AG04449 (cell line): ENCODE data around the gene HOXA10.

Experiments
- CTCF ChIA-PET: fragments of 350-600 bp; formaldehyde crosslinking; extraction: SDS; loops from one replicate; lab custom pipeline; 2021; ENCODE audit warnings: antibody characterized with exemption; lab: Yijun Ruan, JAX
- POLR2A ChIA-PET: fragments of 400-600, 350-600 bp; formaldehyde crosslinking; extraction: SDS; loops from one replicate; lab custom pipeline; 2020; ENCODE audit warnings: antibody characterized with exemption, inconsistent platforms; lab: Yijun Ruan, JAX
- DNase-seq: peaks from one replicate; pipeline ENCODE4 v3.0.0-alpha.2; 2010; ENCODE audit warnings: low read depth, low spot score
- H3K4me3 ChIP-seq: 2 replicates; pipeline ENCODE4 v1.5.1; 2011; ENCODE audit warnings: low read depth, mild to moderate bottlenecking, control low read depth, low read length
- TF ChIP-seq, protein P1 (sequence below): IDR thresholded peaks from one replicate; pipeline ENCODE4 v1.5.1; 2011; ENCODE audit warnings: mild to moderate bottlenecking, moderate library complexity, low read length, control low read depth, inconsistent platforms; ENCODE audit not compliant: insufficient read depth; ENCODE audit errors: missing control alignments

The HOXA10 gene

DNA sequence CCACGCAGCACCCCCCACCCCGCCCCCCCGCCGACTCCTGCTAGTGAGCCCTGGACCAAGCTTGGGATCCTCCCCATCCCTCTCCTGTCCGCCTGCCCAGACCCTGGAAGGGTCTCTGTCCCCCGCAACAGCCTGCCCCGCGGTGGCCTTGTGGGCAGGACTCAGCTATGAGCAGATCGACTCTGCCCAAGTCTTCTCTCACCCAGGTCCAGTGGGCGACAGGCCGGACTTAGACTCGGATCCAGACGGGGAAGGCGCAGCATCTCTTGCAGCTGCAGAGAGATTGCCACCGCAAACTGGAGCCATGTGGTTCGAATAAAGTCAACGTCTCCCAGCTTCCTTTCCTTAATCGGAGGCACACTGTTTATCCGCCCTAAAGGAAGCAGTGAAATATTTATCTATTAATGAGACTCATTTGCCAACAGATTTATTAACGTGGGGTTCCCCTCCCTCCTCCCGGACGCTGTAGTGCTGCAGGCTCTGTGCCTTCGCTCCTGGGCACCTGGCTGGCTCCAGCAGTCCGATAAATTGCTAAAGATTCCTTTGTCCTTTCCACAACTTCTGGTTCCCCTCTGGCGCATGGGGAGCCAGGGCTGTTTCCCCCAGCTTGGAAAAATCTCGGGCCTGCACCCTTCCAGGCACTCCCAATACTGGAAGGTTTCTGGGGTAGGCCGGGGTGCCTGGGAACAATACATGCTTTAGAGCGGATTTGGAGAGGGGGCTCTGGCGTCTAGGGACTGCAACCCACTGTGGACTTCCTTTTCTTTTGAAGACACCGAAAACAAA lies 17.0 kb downstream of the HOXA10 start:
- TF ChIP-seq, protein P1, sequence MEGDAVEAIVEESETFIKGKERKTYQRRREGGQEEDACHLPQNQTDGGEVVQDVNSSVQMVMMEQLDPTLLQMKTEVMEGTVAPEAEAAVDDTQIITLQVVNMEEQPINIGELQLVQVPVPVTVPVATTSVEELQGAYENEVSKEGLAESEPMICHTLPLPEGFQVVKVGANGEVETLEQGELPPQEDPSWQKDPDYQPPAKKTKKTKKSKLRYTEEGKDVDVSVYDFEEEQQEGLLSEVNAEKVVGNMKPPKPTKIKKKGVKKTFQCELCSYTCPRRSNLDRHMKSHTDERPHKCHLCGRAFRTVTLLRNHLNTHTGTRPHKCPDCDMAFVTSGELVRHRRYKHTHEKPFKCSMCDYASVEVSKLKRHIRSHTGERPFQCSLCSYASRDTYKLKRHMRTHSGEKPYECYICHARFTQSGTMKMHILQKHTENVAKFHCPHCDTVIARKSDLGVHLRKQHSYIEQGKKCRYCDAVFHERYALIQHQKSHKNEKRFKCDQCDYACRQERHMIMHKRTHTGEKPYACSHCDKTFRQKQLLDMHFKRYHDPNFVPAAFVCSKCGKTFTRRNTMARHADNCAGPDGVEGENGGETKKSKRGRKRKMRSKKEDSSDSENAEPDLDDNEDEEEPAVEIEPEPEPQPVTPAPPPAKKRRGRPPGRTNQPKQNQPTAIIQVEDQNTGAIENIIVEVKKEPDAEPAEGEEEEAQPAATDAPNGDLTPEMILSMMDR, result no peak
- ChIA-PET POLR2A (interaction anchor here (0.8 to 1.4 kb wide), 3 partner anchors 8 to 470 kb away, joined by 3 read pairs; partner anchors contain the start of gene HOXA9), CTCF (interaction anchor here (0.6 to 4.9 kb wide), 16 partner anchors 8 to 1290 kb away, joined by 3 to 42 read pairs (median 4); partner anchors contain the start of genes HOXA5, HOXA6 and HOXA9)
- no peak for DNase-seq
- peak overlapping the region; percentile 64 for H3K4me3 ChIP-seq

DNA sequence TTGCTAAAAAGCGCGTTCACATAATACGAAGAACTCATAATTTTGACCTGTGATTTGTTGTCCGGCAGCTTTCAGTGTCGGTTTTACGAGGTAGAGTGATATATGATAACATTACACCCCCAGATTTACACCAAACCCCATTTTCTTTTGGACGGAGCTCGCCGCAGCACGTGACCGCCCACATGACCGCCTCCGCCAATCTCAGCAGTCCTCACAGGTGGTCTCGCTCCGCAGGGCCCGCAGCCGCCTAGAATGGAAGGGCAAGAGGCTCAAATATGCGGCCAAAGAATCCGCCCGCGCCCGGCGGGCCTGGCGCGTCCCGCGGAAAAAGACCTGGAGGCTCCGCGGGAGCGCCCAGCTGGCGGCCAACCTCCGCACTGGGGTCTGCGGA lies 17.6 kb downstream of the HOXA10 start, which contains the start of gene HOXA7:
Gene HOXA7, minus strand, starts transcription at position 168 of the 391 bp plus-strand sequence. Its CDS starts 130 bp downstream, at position 38.
- TF ChIP-seq, protein P1, result no peak
- CTCF ChIA-PET, result interaction anchor here (0.8 to 4.9 kb wide), 14 partner anchors 7 to 791 kb away, joined by 3 to 42 read pairs (median 4); partner anchors contain the start of genes HOXA5, HOXA6 and HOXA9
- POLR2A ChIA-PET, result interaction anchor here (0.8 to 1.4 kb wide), 3 partner anchors 9 to 469 kb away, joined by 3 read pairs; partner anchors contain the start of gene HOXA9
- no peak for DNase-seq
- peak within 1 kb of the TSS; percentile 64 for H3K4me3 ChIP-seq

DNA sequence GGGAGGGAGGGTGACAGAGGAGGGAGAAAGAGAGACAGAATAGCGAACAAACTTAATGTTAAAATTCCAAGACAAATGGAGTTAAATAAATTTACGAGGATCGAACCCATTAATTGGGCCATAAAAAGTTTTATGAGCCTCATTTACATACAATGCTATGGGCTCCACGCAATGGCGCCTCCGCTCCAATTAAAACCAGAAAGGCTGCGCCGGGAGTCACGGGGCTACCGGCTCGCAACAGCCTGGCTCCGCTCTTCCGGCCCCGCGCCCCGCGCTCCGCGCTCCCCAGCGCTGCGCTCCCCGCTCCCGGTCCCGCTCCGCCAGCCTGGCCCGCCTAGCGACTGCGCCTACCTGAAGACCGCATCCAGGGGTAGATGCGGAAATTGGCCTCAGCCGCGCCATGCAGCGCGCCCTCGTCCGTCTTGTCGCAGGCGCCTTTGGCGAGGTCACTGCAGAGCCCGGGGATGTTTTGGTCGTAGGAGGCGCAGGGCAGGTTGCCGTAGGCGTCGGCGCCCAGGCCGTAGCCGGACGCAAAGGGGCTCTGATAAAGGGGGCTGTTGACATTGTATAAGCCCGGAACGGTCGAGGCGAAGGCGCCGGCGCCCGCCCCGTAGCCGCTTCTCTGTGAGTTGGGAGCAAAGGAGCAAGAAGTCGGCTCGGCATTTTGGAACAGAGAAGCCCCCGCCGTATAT lies 18.2 kb downstream of the HOXA10 start:
- TF ChIP-seq, protein P1, result no peak
- ChIA-PET CTCF (interaction anchor here (0.8 to 4.9 kb wide), 14 partner anchors 6 to 791 kb away, joined by 3 to 42 read pairs (median 4); partner anchors contain the start of genes HOXA5, HOXA6 and HOXA9), POLR2A (interaction anchor here (1.0 to 1.4 kb wide), 2 partner anchors 10 to 13 kb away, joined by 3 read pairs; partner anchors contain the start of gene HOXA9)
- H3K4me3 ChIP-seq, result peak overlapping the region; percentile 64
- DNase-seq, result no peak

DNA sequence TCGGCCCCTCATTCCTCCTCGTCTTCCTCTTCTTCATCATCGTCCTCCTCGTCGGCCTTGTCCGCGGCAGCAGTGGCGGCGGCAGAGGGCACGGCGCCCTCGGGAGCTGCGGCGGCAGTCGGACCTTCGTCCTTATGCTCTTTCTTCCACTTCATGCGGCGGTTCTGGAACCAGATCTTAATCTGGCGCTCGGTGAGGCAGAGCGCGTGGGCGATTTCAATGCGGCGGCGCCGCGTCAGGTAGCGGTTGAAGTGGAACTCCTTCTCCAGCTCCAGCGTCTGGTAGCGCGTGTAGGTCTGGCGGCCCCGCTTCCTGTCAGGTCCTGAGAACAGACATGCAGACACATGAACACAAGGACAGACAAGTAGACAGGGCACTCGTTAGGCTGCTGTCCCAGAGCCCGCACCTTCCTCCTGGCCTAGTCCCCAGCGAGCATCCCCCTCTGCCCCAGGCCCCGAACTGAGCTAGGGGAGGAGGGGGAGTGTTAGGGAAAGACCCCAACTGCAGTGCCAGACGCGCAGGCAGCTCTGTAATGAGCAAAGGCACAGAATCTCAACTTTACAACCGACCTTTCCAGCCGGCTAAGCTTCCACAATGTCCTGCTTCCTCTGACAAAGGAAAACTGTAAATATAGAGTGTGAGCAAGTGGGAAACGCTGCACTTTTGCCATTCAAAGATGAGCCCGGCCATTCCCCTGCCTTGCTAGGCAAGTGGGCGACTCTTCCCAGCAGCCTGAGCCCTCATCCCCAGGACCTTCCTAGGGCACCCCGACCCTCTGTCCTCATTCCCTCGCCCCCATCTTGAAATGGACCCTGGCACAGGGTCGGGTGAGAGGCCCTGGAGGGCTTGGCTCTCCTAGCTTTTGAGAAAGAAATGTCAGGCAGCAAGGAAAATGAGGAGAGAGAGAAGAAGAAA lies 19.0 kb downstream of the HOXA10 start:
- POLR2A ChIA-PET, result no interaction called here
- CTCF ChIA-PET, result interaction anchor here (0.8 to 4.9 kb wide), 3 partner anchors 13 to 785 kb away, joined by 3 to 38 read pairs (median 5); partner anchors contain the start of gene HOXA5
- DNase-seq, result no peak
- TF ChIP-seq, protein P1, result no peak
- H3K4me3 ChIP-seq, result peak overlapping the region; percentile 64

DNA sequence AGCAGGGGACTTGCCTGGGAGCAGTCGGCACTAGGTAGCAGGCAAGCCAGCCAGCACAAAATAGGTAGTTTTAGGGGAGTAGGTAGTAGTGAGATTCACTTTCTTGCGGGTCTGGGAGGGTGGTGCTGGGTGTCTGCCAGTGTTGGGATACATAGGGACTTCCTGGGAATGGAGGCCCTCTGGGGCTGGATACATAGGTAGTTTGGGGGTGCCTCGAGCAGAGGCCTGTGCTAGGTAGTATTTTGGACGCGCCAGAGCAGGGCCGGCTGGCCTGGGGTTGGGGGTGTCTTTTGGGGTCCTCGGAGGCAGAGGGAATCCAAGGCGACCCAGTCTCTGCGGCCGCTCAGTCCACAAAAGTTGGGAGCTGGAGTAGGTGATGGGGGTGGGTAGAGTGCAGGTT lies 19.8 kb downstream of the HOXA10 start:
- DNase-seq, result no peak
- CTCF ChIA-PET, result interaction anchor here (0.9 to 4.9 kb wide), 3 partner anchors 9 to 22 kb away, joined by 3 to 38 read pairs (median 6); partner anchors contain the start of gene HOXA5
- POLR2A ChIA-PET, result no interaction called here
- TF ChIP-seq, protein P1, result no peak
- no peak overlapping the region for H3K4me3 ChIP-seq
